ENCODE data around the gene PPP1R3E.

PPP1R3E gene

DNA sequence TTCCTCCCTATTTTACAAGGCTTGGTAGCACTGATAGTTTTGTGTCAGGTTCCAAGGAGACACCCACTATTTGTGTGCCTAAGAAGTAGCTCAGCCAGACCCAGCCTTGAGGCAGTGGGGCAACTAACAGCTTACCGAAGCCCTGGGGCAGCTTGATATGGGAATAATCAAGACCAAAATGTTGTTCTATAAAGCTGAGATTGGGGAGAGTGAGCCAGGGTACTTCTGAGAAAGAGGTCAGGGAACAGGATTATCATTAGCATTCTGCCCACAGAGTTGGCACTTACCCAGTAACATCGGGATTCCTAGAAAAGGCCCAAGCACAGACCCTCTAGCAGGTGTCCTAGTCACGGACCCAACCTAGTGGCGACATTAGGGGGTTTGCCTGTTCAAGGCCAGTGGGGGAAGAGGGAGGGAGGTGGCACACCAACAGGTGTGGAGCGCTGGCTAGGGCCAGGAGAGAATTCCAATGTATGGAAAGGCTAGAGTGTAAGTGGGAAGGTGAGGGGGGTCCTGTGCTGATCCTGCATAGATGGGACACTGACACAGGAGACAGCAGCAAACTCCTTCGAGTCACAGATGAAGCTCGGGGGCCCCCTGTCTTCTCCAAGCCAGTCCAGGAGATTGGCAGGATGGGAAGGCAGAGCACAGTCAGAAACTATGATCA is 4.9 kb downstream of the PPP1R3E start:
- TF ChIP-seq CTCF (IDR thresholded peaks at IDR 0.05; ENCODE audit: low read depth, low read length) = no peak
- DNase-seq (ENCODE audit: extremely low read depth, low read depth) = no peak

DNA sequence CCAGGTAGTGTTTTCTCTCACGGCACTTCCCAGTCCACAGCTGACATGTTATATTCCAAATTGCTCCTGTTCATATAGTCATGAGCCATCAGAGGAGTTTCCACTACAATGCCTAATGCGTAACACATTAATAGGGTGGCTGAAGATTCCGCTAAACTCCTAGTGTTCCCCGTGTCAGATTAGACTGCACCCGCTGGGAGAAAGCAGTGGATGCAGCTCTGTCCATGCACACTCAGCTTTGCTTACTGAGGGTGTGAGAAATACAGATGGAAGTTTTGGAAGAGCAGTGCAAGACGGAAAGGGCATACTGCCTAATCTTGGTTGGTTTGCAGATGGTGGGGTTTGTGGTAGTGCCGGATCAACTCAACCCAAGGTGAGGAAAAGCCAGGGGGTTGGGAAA is 5.6 kb downstream of the PPP1R3E start:
- DNase-seq (ENCODE audit: extremely low read depth, low read depth) = no peak
- TF ChIP-seq CTCF (IDR thresholded peaks at IDR 0.05; ENCODE audit: low read depth, low read length) = no peak

DNA sequence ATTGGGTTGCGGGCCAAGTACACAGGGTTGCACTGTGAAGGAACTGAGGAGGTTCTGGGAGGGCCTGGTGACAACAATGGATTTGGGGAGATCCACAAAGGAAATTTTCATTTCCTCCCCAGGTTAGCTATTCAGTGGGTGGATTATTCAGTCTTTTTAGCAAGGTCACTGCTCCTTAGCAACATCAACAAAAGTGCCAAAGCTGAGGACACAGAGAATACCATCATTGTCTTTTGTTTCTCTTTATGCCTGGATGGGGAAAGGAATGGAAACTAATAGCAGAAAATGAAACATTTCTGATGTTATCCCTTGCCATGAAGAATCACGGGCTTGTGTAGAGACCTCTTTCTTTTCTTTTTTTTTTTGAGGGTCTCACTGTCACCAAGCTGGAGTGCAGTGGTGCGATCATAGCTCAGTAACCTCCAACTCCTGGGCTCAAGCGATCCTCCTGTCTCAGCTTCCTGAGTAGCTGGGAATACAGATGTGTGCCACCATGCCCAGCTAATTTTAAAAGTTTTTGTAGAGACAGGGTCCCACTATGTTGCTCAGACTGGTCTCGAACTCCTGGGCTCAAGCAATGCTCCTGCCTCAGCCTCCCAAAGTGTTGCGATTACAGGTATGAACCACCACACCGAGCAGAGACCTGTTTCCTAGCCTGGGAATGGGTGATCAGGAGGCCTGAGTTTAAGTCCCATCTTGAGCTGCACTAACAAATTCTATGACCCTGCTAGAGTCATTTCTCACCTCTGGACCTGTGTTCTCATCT is 6.5 kb downstream of the PPP1R3E start:
- no peak for TF ChIP-seq CTCF (IDR thresholded peaks at IDR 0.05; ENCODE audit: low read depth, low read length)
- no peak for DNase-seq (ENCODE audit: extremely low read depth, low read depth)

DNA sequence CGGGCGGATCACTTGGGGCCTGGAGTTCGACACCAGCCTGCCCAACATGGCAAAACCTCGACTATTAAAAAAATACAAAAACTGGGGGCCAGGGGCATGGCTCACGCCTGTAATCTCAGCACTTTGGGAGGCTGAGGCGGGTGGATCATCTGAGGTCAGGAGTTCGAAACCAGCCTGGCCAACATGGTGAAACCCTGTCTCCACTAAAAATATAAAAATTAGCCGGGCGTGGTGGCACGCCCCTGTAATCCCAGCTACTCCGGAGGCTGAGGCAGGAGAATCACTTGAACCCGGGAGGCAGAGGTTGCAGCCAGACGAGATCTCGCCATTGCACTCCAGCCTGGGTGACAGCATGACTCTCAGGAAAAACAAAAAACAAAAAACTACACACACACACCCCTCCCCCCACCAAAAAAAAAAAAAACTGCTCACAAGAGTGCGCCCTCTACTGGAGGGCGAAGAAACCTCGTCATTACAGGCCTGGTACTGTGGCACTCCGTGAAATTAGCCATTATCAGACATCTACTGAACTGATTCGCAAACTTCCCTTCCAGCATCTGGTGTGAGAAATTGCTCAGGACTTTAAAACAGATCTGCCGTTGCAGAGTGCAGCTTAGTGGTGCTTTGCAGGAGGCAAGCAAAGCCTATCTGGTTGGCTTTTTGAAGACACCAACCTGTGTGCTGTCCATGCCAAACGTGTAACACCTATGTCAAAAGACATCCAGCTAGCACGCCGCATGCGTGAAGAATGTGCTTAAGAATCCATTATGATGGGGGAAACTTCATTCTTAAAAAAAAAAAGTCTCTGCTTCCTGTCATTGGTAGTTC is 7.7 kb downstream of the PPP1R3E start:
- no peak for DNase-seq (ENCODE audit: extremely low read depth, low read depth)
- peak; percentile 81 for TF ChIP-seq CTCF (IDR thresholded peaks at IDR 0.05; ENCODE audit: low read depth, low read length)

GRCh38 chr14:23286902-23287479 is 15.7 kb downstream of the PPP1R3E start:
- DNase-seq (ENCODE audit: extremely low read depth, low read depth) = no peak
- no peak for TF ChIP-seq CTCF (IDR thresholded peaks at IDR 0.05; ENCODE audit: low read depth, low read length)

DNA sequence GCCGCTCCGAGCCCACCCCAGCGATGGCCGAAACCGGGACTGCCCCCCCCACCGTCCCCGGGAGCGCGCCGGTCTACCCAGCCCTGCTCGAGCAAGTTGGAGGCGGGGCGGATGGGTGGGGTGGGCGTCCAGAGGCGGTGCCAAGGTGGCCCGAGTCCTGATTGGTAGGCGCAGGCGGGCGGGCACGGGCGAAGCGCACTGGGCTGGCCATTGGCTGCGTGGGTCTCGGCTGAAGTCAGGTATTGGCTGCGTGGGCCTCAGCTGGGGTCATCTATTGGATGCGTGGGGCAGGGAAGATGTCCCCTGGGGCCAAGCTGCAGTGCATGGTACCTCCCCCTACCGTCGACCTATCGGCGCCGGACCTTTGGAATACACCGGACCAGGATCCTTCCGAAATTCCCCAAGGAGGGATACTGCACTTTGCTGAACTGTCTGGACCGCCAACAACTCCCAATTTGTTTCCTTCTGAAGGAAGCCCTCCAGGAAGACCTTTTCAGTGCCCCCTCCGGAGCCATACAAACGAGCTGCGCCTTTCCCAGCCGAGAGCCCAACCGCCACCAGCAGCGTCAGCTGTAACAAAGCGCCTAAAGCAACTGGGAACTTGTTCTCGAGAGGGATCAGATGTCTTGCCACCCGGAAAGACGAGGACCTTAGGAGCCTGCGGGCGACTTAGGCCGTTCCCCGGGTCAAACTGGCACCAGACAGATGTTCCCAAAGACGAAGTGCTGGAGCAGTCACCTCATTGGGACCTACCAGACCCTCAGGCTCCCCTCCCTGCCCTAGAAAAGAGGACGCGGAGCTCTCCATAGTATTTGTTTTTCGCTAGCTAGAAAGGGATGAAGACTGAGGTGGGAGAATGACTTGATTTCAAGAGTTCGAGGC is 16.4 kb downstream of the PPP1R3E start, which contains the start of gene HOMEZ:
Gene HOMEZ (minus strand): TSS at position 113 of the 882 bp plus-strand sequence. CDS start 180 bp downstream, outside the sequence.
- peak; percentile 97 for DNase-seq (ENCODE audit: extremely low read depth, low read depth)
- peak; percentile 6 for TF ChIP-seq CTCF (IDR thresholded peaks at IDR 0.05; ENCODE audit: low read depth, low read length)
